Skeletal muscle cell (primary cell): ENCODE results near the gene ZDHHC11B.
"Not testable (repeated sequence)": the region's sequence is repeated elsewhere in the genome, so short reads cannot be mapped to it uniquely, and the experiment has no call there.

Source experiments
- DNase-seq: peaks from one replicate; pipeline ENCODE4 v3.0.0-alpha.2; 2010; ENCODE audit warnings: low read depth
- H3K4me3 ChIP-seq: 2 replicates; pipeline ENCODE4 v1.5.1; 2011; ENCODE audit warnings: low read depth, mild to moderate bottlenecking, control low read depth, low read length, moderate library complexity

The ZDHHC11B gene

GRCh38 chr5:679166-679895, 105.2 kb downstream of the ZDHHC11B start:
- not testable (repeated sequence) for DNase-seq, H3K4me3 ChIP-seq

- not testable (repeated sequence) for DNase-seq, H3K4me3 ChIP-seq
Measured at GRCh38 chr5:678521-678920, 106.0 kb downstream of the ZDHHC11B start.

- no peak for DNase-seq
- H3K4me3 ChIP-seq: no peak overlapping the region
Measured at GRCh38 chr5:677131-678101, 107.1 kb downstream of the ZDHHC11B start.

GRCh38 chr5:676699-677076, 107.8 kb downstream of the ZDHHC11B start:
- DNase-seq: no peak
- H3K4me3 ChIP-seq: no peak overlapping the region

GRCh38 chr5:675871-676698, 108.4 kb downstream of the ZDHHC11B start:
- no peak for DNase-seq
- H3K4me3 ChIP-seq: no peak overlapping the region

- DNase-seq: no peak
- H3K4me3 ChIP-seq: no peak overlapping the region
Measured at GRCh38 chr5:675111-675870, 109.2 kb downstream of the ZDHHC11B start.

GRCh38 chr5:674630-675011, 109.9 kb downstream of the ZDHHC11B start:
- no peak overlapping the region for H3K4me3 ChIP-seq
- DNase-seq: no peak

GRCh38 chr5:673831-674629, 110.5 kb downstream of the ZDHHC11B start:
- DNase-seq: no peak
- H3K4me3 ChIP-seq: no peak overlapping the region

- no peak for DNase-seq
- H3K4me3 ChIP-seq: no peak overlapping the region
Measured at GRCh38 chr5:673161-673830, 111.2 kb downstream of the ZDHHC11B start.

GRCh38 chr5:672329-673160, 112.0 kb downstream of the ZDHHC11B start:
- DNase-seq: peak; percentile 11

GRCh38 chr5:671459-672328, 112.8 kb downstream of the ZDHHC11B start:
- no peak for DNase-seq
- no peak overlapping the region for H3K4me3 ChIP-seq

More at GRCh38 chr5:672329-673160, 112.0 kb downstream of the ZDHHC11B start:
- H3K4me3 ChIP-seq: no peak overlapping the region

GRCh38 chr5:670396-671270, 113.9 kb downstream of the ZDHHC11B start:
- H3K4me3 ChIP-seq: no peak overlapping the region
- no peak for DNase-seq

- no peak overlapping the region for H3K4me3 ChIP-seq
- no peak for DNase-seq
Measured at GRCh38 chr5:669842-670395, 114.6 kb downstream of the ZDHHC11B start.

- DNase-seq: no peak
- no peak overlapping the region for H3K4me3 ChIP-seq
Measured at GRCh38 chr5:669111-669841, 115.3 kb downstream of the ZDHHC11B start.
